Heart left ventricle (tissue), 13 donors: Measurements from ENCODE around the gene ATP2A1.

ENCODE experiments used
- POLR2A ChIP-seq, 2 donors: fragments of 450-650 bp; IDR thresholded peaks; one replicate each; pipeline ENCODE4 v1.6.1; 2017; ENCODE audit warnings: antibody characterized with exemption in 2 of 2, mild to moderate bottlenecking in 2 of 2, moderate library complexity in 2 of 2
- TF ChIP-seq, protein P1 (sequence below), 12 donors: fragments of 200-600 bp; sonication (generic) in 4 of 12; IDR thresholded peaks; one replicate each; pipeline versions ENCODE4 v1.5.0 to v1.8.0; 2018 to 2022; ENCODE audit warnings: antibody characterized with exemption in 12 of 12, mild to moderate bottlenecking in 5 of 12
- donor health status: ischemic (EF 13 %, LVEDD 7.1; RV severe dilation, severe dysfunction).
- donor health status: DM: no; HTN: yes; CAD: no.
- donor health status: DM: no; HTN: no; CAD: no.
- donor health status: ischemic (EF 25% LVEDD 6.9; RV normal size, moderate dysfunction).
- donor health status: ischemic (EF 25% LVEDD 5.7; RV mildly dilated, moderate dysfunction).
- donor health status: ischemic (EF 35%, LVEDD 5.7; RV mildly dilated, moderate dysfunction).
- donor health status: nonischemic (EF 11% LVEDD 7.7; RV severe dilation, severe dysfunction).
- donor health status: DM: yes; HTN: yes; CAD: no.
- donor health status: PGD.
- donor health status: ischemic (EF 29% LVEDD 5.4; RV normal size, mild dysfunction).
- donor health status: nonischemic (EF 23%, LVEDD 6.1; RV moderate dilation, normal function).

DNA sequence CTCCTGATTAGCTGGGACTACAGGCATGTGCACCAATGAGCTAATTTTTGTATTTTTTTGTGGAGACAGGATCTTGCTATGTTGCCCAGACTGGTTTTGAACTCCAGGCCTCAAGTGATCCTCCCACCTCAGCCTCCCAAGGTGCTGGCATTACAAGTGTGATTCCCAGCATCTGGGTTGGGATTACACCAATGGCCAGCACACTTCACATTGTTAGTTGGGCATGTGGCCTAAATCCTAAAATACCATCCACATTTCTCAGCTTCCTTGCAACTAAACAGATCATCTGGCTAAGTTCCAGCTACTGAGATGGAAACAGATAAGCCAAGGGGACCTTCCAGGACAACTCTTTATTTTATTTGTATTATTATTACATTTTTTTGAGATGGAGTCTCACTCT is 36.9 kb downstream of the ATP2A1 start:
- TF ChIP-seq, protein P1, sequence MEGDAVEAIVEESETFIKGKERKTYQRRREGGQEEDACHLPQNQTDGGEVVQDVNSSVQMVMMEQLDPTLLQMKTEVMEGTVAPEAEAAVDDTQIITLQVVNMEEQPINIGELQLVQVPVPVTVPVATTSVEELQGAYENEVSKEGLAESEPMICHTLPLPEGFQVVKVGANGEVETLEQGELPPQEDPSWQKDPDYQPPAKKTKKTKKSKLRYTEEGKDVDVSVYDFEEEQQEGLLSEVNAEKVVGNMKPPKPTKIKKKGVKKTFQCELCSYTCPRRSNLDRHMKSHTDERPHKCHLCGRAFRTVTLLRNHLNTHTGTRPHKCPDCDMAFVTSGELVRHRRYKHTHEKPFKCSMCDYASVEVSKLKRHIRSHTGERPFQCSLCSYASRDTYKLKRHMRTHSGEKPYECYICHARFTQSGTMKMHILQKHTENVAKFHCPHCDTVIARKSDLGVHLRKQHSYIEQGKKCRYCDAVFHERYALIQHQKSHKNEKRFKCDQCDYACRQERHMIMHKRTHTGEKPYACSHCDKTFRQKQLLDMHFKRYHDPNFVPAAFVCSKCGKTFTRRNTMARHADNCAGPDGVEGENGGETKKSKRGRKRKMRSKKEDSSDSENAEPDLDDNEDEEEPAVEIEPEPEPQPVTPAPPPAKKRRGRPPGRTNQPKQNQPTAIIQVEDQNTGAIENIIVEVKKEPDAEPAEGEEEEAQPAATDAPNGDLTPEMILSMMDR (IDR thresholded peaks at IDR 0.05): no peak
- TF ChIP-seq POLR2A (IDR thresholded peaks at IDR 0.05): no peak
